ENCODE results near the gene NFATC3.

Gene NFATC3

DNA sequence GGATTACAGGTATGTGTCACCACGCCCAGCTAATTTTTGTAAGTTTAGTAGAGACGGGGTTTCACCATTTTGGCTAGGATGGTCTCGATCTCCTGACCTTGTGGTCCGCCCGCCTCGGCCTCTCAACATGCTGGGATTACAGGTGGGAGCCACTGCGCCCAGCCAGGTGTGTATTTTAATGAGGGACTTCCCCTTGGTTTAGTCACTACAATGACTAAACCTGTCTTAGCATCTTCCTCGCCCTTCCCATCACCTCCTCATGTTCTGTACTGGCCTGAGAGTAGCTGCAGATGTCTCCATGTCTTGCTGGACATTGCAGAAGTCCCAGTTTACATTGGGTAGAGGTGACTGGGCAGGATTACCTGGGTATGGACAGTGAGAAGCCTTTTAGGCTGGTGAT lies 188.7 kb downstream of the NFATC3 start:
- DNase-seq (ENCODE audit: low read depth): no peak

DNA sequence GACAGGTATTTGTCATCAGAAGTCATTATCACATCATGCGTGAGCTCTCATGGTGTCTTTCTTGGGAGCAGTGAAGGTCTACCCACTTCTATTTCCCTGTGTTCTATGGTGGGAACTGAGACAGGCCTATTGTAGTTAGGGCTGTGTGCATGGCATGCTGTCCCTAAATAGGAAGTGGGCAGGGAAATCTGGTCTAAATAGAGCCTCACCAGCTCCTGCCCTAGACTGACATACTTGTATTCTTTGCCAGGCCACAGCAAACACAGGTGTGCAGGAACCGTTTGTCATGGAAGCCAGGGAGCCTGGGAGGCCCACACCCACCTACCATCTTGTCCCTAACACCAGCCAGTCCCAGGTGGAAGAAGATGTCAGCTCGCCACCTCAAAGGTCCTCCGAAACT lies 189.3 kb downstream of the NFATC3 start:
- no peak for DNase-seq (ENCODE audit: low read depth)

DNA sequence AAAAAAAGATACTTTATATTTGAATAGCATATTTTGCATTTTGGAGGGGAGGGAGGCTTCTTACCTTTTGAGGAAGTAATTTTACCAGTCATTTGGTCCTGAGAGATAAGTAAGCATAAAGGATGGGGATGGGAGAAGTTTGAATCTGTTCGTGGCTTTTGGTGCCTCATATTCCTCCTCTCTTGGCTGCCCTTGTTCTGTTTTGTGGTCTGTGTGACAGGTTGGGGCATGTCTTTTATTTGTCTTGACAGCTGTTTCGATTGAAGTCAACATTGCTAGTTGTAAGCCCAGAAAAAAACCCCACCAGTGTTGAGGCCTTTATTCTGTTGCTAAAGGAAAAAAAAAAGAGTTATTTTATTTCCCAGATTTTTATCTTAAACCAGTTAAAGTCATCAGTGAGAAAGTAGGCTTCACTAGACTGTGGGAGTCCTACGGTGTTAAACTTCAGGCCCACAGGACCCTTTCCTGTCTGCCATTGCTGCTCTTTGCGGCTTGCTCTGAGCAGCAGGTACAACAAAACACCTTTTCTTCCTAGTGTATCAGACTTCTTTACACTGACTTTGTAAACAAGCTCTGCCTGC lies 190.5 kb downstream of the NFATC3 start:
- no peak for DNase-seq (ENCODE audit: low read depth)

DNA sequence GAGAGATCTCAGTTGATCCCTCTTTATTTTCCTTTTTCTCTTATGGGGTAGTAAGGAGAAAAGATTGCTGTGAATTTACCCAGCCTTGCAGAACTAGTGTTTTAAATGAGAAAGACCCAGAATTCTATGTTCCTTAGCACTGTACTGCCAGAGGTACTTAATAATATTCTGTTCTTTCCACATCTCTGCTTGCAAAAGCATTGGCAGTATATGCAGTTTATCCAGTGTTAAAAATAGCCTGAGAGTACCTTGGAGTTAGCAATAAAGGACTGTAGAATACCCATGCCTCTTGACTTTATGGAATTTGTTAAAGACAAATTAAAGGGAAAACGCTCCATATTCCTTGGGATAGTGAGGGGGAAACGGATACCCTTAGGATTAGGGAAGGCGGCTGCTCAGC lies 191.1 kb downstream of the NFATC3 start:
- no peak for DNase-seq (ENCODE audit: low read depth)

All from HS-27A (cell line).